LNCAP (cell line): ENCODE results near the gene PLAGL2.

Experiments used
- CTCF ChIP-seq: fragments of 450-650 bp; IDR thresholded peaks from 2 replicates; pipeline ENCODE4 v1.5.1; 2017; ENCODE audit warnings: mild to moderate bottlenecking

PLAGL2 gene

GRCh38 chr20:32162351-32162750 is 45.2 kb downstream of the PLAGL2 start:
- TF ChIP-seq CTCF: no peak

- no peak for TF ChIP-seq CTCF
These were observed 47.2 kb downstream of the PLAGL2 start for GRCh38 chr20:32160341-32160740.

GRCh38 chr20:32159766-32160221 is 47.7 kb downstream of the PLAGL2 start:
- TF ChIP-seq CTCF: no peak

- no peak for TF ChIP-seq CTCF
These were observed 48.4 kb downstream of the PLAGL2 start for GRCh38 chr20:32158943-32159660.

- no peak for TF ChIP-seq CTCF
These were observed 49.2 kb downstream of the PLAGL2 start for GRCh38 chr20:32158351-32158750.

- no peak for TF ChIP-seq CTCF
These were observed 49.9 kb downstream of the PLAGL2 start for GRCh38 chr20:32157611-32158010.

GRCh38 chr20:32155017-32155981 is 52.2 kb downstream of the PLAGL2 start:
- TF ChIP-seq CTCF: peak; percentile 43
